GM12878 (cell line): ENCODE measurements around the gene RGS1. TPM values are rescaled to one million over a fixed set of nuclear protein-coding genes. Genes with fewer than 3 reads are reported as not detected.

Source experiments
- BMI1 ChIP-seq: fragments of 450-650 bp; IDR thresholded peaks from 2 replicates; pipeline ENCODE4 v1.6.1; 2016; ENCODE audit warnings: mild to moderate bottlenecking, moderate library complexity, borderline replicate concordance
- ESRRA ChIP-seq: IDR thresholded peaks from 2 replicates; pipeline ENCODE4 v1.6.1; 2012; ENCODE audit warnings: mild to moderate bottlenecking, low read length, improper control_type of control experiment
- IRF3 ChIP-seq: fragments of 450-650 bp; IDR thresholded peaks from 2 replicates; pipeline ENCODE4 v1.6.1; 2014; ENCODE audit warnings: mild to moderate bottlenecking
- REST ChIP-seq: IDR thresholded peaks from 2 replicates; pipeline ENCODE4 v1.6.1; 2012; ENCODE audit warnings: mild to moderate bottlenecking, low read depth, low read length
- ZSCAN29 ChIP-seq: fragments of 450-650 bp; IDR thresholded peaks from 2 replicates; pipeline ENCODE4 v1.6.1; 2017; ENCODE audit warnings: mild to moderate bottlenecking, moderate library complexity
- polyA plus RNA-seq, 11 experiments: library from polyadenylated mRNA; depleted of rRNA in 4 of 11; unstranded in 6 of 11; stranded (reverse) in 5 of 11; fragments of >200 nt; fragmentation: Nextera tagmentation in 4 of 11; fragmentation: Illumina TruSeq in 1 of 11; extraction: Ambion mirVana in 4 of 11; extraction: Trizol in 1 of 11; gene quantifications; 1 replicate in 1 of 11; 2 replicates in 10 of 11; pipeline versions ENCODE4 v1.2.1 to v1.2.3, GENCODE V29; 2011 to 2016; ENCODE audit warnings: inconsistent platforms in 2 of 11, missing spikeins in 2 of 11, low read depth in 1 of 11
- total RNA-seq, 4 experiments: library from RNA; depleted of rRNA in 3 of 4; stranded (reverse); fragments of >200 nt in 3 of 4; fragmentation: Illumina TruSeq in 1 of 4; extraction: Trizol in 1 of 4; gene quantifications; 2 replicates each; pipeline versions ENCODE4 v1.2.1 to v1.2.3, GENCODE V29; 2013 to 2021
- TF ChIP-seq, protein P1 (sequence below): fragments of 450-650 bp; IDR thresholded peaks from 2 replicates; pipeline ENCODE4 v1.6.1; 2017; ENCODE audit warnings: mild to moderate bottlenecking, moderate library complexity

The RGS1 gene
- total and polyA plus RNA-seq, 10 of the 15 experiments (the other 5 are each of a cell fraction or from before 2014, with no cell fraction given), result 20.7 to 882 (median 45.9) TPM

GRCh38 chr1:192529031-192529755, 46.4 kb upstream of the RGS1 start (continued):
- TF ChIP-seq REST (no peak), ESRRA (no peak), IRF3 (no peak), BMI1 (no peak), ZSCAN29 (no peak)
- TF ChIP-seq, protein P1, sequence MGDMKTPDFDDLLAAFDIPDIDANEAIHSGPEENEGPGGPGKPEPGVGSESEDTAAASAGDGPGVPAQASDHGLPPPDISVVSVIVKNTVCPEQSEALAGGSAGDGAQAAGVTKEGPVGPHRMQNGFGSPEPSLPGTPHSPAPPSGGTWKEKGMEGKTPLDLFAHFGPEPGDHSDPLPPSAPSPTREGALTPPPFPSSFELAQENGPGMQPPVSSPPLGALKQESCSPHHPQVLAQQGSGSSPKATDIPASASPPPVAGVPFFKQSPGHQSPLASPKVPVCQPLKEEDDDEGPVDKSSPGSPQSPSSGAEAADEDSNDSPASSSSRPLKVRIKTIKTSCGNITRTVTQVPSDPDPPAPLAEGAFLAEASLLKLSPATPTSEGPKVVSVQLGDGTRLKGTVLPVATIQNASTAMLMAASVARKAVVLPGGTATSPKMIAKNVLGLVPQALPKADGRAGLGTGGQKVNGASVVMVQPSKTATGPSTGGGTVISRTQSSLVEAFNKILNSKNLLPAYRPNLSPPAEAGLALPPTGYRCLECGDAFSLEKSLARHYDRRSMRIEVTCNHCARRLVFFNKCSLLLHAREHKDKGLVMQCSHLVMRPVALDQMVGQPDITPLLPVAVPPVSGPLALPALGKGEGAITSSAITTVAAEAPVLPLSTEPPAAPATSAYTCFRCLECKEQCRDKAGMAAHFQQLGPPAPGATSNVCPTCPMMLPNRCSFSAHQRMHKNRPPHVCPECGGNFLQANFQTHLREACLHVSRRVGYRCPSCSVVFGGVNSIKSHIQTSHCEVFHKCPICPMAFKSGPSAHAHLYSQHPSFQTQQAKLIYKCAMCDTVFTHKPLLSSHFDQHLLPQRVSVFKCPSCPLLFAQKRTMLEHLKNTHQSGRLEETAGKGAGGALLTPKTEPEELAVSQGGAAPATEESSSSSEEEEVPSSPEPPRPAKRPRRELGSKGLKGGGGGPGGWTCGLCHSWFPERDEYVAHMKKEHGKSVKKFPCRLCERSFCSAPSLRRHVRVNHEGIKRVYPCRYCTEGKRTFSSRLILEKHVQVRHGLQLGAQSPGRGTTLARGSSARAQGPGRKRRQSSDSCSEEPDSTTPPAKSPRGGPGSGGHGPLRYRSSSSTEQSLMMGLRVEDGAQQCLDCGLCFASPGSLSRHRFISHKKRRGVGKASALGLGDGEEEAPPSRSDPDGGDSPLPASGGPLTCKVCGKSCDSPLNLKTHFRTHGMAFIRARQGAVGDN, result 0 out of 2 replicates have a peak, but pooled peaks have one; percentile 46
- TF ChIP-seq, all 136 proteins: peak for 2
